ENCODE data around the gene C13orf46. TPM values are rescaled to one million over a fixed set of nuclear protein-coding genes. Genes with fewer than 3 reads are reported as not detected.

C13orf46 gene
- total and polyA plus RNA-seq, 2 of the 8 experiments (the other 6 are each of a cell fraction or from before 2014, with no cell fraction given) = 0.23 to 0.28 TPM

DNA sequence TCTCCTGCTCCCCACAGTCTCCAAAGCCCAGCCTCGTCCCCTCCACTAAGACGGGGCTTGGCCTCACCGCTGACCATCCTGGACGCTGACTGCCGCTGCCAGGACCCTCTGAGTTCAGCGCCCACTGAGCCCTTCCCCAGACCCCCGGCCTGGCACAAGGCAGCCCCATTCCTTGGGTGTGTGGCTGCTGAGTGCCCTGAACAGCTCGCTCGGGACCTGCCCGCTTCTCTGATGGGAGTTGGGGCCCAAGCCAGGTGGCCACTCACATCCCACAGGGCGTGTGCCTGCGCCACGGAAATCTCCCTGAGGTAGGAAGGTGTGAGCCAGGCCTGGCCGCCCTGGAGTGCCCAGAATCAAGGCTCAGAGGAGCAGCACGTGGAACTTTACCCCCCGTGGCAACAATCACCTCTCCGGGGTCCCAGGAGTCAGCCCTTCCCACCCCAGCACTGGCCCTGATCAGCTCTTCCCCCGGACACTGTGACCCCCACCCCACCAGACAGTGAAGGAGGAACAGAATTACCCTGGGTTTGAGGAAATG is 20.8 kb downstream of the C13orf46 start (continued):
- no peak for TF ChIP-seq HDAC6 (IDR thresholded peaks at IDR 0.05; ENCODE audit: low read depth, low read length)

All from H1 (cell line).